GM20431 (cell line): ENCODE results near the gene PITPNM3.
"Not testable (repeated sequence)": the region's sequence is repeated elsewhere in the genome, so short reads cannot be mapped to it uniquely, and the experiment has no call there.

Source experiments
- in situ Hi-C: fragments of 300-500 bp; cut with MseI, MboI; formaldehyde crosslinking; loops from one replicate; pipeline ENCODE4 v1.15.0; 2020; ENCODE audit warnings: low sequenced_read_pairs; ENCODE audit not compliant: unreplicated experiment

The PITPNM3 gene

GRCh38 chr17:6575596-6575988 lies 19.2 kb upstream of the PITPNM3 start:
- in situ Hi-C loops = no loop called here

GRCh38 chr17:6574687-6575595 lies 18.6 kb upstream of the PITPNM3 start:
- in situ Hi-C loops = no loop called here

DNA sequence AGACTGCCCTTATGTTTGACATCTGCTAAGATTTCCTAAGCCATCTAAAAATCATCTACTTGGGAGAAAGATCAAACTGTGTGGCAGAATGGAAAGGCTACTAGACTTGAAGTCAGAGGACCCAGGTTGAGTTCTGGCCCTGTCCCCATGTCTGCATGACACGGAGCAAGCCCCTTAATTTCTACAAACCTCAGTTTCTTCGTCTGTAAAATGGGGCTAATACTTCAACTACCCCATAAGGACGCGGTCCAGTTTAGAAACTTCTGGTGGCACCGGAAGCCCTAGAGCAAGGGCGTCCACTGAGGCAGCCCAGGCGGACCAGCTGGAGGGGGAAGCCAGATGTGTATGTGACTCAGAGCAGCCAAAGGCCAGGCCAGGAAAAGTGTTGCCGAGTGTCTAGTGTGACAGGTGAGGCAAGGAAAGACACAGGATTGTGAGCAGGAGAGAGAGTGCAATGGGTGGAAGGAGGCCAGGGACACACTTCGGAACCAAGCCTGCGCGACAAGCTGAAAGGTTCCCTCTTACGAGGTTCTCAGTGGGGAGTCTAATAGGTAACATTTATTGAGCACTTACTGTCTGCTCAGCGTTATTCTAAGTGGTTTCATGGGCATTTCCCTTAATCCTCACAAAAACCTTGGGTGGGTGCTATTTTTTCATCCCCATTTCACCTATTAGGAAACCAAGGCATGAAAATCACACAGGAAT lies 17.8 kb upstream of the PITPNM3 start:
- in situ Hi-C loops = no loop called here

DNA sequence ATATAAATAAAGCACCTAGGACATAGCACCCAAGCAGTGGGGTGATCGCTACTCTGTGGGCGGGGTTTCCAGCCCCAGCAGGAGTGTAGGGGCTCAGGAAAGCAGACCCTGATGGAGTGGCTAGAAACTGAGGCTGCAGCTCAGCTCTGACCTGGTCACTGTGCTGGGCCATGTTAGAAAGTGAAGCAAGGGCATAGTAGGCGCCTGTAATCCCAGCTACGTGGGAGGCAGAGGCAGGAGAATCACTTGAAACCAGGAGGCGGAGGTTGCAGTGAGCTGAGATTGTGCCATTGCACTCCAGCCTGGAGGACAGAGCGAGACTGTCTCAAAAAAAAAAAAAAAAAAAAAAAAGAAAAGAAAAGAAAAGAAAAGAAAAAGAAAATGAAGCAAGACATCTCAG lies 17.1 kb upstream of the PITPNM3 start:
- in situ Hi-C loops = not testable (repeated sequence)

GRCh38 chr17:6572972-6573370 lies 16.6 kb upstream of the PITPNM3 start:
- in situ Hi-C loops = no loop called here

DNA sequence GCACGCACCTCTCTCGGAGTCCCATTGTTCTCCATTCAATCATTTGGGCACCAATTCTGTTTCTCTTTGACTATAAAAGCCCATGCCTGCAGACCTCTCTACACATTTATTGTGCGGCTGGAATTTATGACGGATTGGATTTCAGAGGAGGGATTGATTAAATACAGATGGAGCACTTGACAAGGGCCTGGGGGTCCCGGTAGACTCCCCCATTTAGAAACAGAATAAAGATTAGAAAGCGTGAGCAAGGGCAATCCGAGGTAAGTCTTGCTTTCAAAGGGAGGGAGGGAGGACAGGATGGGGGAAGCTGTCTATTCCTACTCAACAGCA lies 15.1 kb upstream of the PITPNM3 start:
- in situ Hi-C loops = no loop called here

- in situ Hi-C loops = no loop called here
Measured at GRCh38 chr17:6570731-6571451, 14.5 kb upstream of the PITPNM3 start.

GRCh38 chr17:6569370-6570285 lies 13.3 kb upstream of the PITPNM3 start:
- in situ Hi-C loops = no loop called here

GRCh38 chr17:6568184-6568758 lies 11.9 kb upstream of the PITPNM3 start:
- in situ Hi-C loops = no loop called here

- in situ Hi-C loops = no loop called here
Measured at GRCh38 chr17:6567528-6568183, 11.3 kb upstream of the PITPNM3 start.

DNA sequence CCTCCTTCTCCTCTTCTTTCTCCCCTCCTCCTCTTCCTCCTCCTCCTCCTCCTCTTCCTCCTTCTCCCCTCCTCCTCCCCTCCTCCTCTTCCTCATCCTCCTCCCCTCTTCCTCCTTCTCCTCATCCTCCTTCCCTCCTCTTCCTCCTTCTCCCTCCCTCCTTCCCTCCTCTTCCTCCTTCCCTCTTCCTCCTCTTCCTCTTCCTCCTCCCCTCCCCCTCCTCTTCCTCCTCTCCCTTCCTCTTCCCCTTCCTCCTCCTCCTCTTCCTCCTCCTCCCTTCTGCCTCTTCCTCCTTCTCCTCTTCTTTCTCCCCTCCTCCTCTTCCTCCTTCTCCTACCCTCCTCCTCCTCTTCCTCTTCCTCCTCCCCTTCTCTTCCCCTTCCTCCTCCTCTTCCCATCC lies 5.1 kb upstream of the PITPNM3 start:
- in situ Hi-C loops = no loop called here

- in situ Hi-C loops = no loop called here
Measured at GRCh38 chr17:6560496-6560895, 4.1 kb upstream of the PITPNM3 start.

DNA sequence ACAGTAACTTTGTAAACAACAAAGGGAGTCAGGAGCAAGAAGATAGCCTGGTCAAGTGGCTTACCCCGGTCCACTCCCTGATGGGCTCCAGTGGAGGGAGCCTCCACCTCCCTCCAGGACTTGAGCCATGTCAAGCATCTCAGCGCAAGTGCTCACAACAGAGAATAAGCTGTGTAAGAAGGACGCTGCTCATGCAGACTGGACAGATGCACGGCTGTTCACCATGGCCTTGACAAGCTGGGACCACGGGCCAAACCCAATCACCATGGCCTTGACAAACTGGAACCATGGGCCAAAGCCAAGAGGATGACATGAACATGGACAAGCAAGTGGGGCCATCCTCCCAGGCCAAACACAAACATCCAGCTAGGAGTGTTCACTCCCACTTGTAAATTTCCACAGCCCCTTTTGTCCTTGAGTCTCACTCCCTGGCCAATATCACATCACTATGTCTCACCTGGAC lies 3.4 kb upstream of the PITPNM3 start:
- in situ Hi-C loops = no loop called here

DNA sequence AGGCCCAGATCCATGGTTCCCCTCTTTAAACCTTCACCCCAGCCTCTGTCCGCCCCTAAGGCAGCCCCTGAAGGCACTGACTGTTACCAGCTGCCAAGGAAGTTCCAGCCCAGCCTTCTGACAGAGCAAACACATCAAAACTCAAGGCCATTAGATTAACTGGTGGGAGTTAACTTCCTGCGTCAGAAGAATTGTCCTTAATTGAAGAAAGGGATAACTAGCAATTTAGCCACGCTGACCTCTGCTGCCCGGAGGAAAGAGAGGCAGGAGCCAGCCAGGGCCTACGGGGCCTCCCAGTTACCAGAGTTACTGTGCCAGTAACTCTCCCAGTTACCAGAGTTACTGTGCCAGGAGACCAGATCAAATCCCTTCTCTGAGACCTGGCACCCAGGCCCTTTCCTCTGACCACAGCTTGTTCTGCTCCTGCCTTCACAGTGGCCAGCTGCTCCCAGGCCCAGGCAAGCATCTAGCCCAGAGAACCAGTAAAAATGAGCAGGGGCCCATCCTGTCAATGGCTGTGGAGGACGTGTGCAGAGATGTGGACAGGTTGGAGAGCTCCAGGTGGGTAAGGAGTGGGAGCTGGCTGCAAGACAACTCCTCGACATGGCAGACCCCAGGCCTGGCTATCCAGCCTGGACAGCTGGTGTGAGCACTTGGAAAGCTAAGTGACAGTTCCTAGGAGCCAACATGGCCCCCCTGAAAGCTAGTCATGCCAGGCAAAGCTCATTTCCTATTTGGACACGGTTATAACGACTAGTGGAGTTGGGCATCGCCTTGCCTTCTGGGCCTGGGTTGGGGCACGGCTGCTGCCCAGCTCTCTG lies 2.8 kb upstream of the PITPNM3 start:
- in situ Hi-C loops = no loop called here

DNA sequence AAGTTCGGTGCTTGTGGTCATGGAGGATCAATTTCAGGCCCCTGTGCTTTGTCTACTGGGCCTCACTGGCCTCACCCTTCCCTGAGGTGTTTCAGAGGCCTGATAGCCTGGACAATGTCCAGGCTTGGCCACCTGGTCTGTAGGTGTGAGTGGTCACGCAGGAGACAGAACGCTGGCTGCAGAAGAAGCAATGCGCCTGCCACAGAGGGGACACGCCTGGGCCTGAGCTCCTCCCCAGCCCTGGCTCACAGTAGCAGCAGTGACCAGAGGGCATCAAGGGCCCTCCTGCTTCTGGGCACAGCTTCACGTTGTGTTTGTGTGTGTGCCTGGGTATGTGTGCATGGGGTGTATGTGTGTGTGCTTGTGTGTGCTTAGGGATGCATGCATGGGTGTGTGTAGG lies 1.9 kb upstream of the PITPNM3 start:
- in situ Hi-C loops = no loop called here

DNA sequence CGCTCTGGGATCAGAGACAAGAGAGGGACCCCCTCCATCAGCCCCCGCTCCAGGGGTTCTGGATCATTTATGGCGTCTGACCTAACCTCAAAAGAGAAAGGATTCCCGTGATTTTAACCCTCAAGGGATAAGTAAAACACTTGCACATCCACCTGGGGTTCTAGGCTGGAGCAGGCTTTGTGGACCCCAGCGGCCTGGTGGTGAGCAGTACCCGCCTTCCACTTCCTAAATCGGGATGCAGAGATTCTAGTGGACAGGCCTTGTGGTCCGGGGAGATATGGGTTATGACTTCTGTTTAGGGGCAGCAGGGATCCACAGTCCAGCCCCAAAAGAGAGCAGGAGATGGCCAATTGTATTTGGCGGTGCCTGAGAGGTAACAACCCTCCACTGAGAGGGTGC lies 684 bp upstream of the PITPNM3 start:
- in situ Hi-C loops = no loop called here

- in situ Hi-C loops = no loop called here
Measured at GRCh38 chr17:6555331-6556120, 829 bp downstream of the PITPNM3 start.
